HG02884 (cell line): ENCODE data around the gene BBS9.
"Not testable (repeated sequence)": the region's sequence is repeated elsewhere in the genome, so short reads cannot be mapped to it uniquely, and the experiment has no call there.

Experiments
- ATAC-seq: cut with Tn5 transposase; IDR thresholded peaks from one replicate; pipeline ENCODE4 v1.9.1; 2021; ENCODE audit warnings: mild to moderate bottlenecking, moderate library complexity; ENCODE audit not compliant: unreplicated experiment

The BBS9 gene

GRCh38 chr7:33128990-33129805 is at the start of gene BBS9:
Gene BBS9, plus strand, starts transcription at chr7:33129564. Its CDS starts 16,689 bp downstream, at chr7:33146253.
- peak; percentile 100 for ATAC-seq

- no peak for ATAC-seq
Measured at GRCh38 chr7:33079763-33080690, 49.3 kb upstream of the BBS9 start.

GRCh38 chr7:33087356-33087755 is 42.0 kb upstream of the BBS9 start:
- ATAC-seq: no peak

GRCh38 chr7:33087858-33088257 is 41.5 kb upstream of the BBS9 start:
- ATAC-seq: no peak

- no peak for ATAC-seq
Measured at GRCh38 chr7:33089142-33089541, 40.2 kb upstream of the BBS9 start.

- ATAC-seq: no peak
Measured at GRCh38 chr7:33091111-33091531, 38.2 kb upstream of the BBS9 start.

- ATAC-seq: no peak
Measured at GRCh38 chr7:33091641-33092191, 37.6 kb upstream of the BBS9 start.

- no peak for ATAC-seq
Measured at GRCh38 chr7:33093266-33093665, 36.1 kb upstream of the BBS9 start.

- ATAC-seq: not testable (repeated sequence)
Measured at GRCh38 chr7:33094745-33095275, 34.6 kb upstream of the BBS9 start.

- ATAC-seq: no peak
Measured at GRCh38 chr7:33099154-33099940, 30.0 kb upstream of the BBS9 start.

GRCh38 chr7:33100770-33101169 is 28.6 kb upstream of the BBS9 start:
- ATAC-seq: no peak

- ATAC-seq: no peak
Measured at GRCh38 chr7:33101906-33102305, 27.5 kb upstream of the BBS9 start.

- peak; percentile 40 for ATAC-seq
Measured at GRCh38 chr7:33107136-33108066, 22.0 kb upstream of the BBS9 start.

GRCh38 chr7:33108554-33109004 is 20.8 kb upstream of the BBS9 start:
- peak; percentile 4 for ATAC-seq

- peak; percentile 73 for ATAC-seq
Measured at GRCh38 chr7:33109005-33109757, 20.2 kb upstream of the BBS9 start, which contains the start of gene RP9. Gene RP9, minus strand, starts transcription at chr7:33109404. Its CDS starts 32 bp downstream, at chr7:33109372.

GRCh38 chr7:33109758-33110238 is 19.6 kb upstream of the BBS9 start:
- ATAC-seq: no peak

GRCh38 chr7:33111614-33112013 is 17.8 kb upstream of the BBS9 start:
- ATAC-seq: no peak

GRCh38 chr7:33114976-33115375 is 14.4 kb upstream of the BBS9 start:
- ATAC-seq: no peak
